DOHH2 (cell line): Measurements from ENCODE around the gene PRDM5.

Experiments
- CTCF ChIP-seq: fragments of 200-600 bp; sonication (generic); IDR thresholded peaks from one replicate; pipeline ENCODE4 v1.5.1; 2014; ENCODE audit warnings: antibody characterized with exemption, mild to moderate bottlenecking, low read depth, low read length; ENCODE audit not compliant: poor library complexity, severe bottlenecking
- EZH2phosphoT487 ChIP-seq: fragments of 200-600 bp; sonication (generic); IDR thresholded peaks from 2 replicates; pipeline ENCODE4 v1.6.1; 2017; ENCODE audit warnings: borderline replicate concordance, mild to moderate bottlenecking, antibody characterized with exemption, low read length, moderate library complexity, mixed read lengths

GRCh38 chr4:120861852-120862251 is 60.7 kb downstream of the PRDM5 start:
- TF ChIP-seq EZH2phosphoT487, result no peak
- TF ChIP-seq CTCF, result no peak
